ENCODE data around the gene SLC10A1.

- TF ChIP-seq FOXP2 (optimal IDR thresholded peaks at IDR 0.05; ENCODE audit: borderline replicate concordance, extremely low read depth, extremely low read length, insufficient read depth) (no peak), TAF1 (IDR thresholded peaks at IDR 0.05; ENCODE audit: borderline replicate concordance, insufficient read depth, low read length) (no peak)
These were observed 19.2 kb upstream of the SLC10A1 start for GRCh38 chr14:69816216-69816615.
